IMR-90 (cell line): ENCODE data around the gene COA4. TPM values are rescaled to one million over a fixed set of nuclear protein-coding genes. Genes with fewer than 3 reads are reported as not detected.

Source experiments
- ATAC-seq: fragments of 200-7000 bp; cut with Tn5 transposase; 2 replicates; pipeline ENCODE4 v1.9.1; 2020; ENCODE audit warnings: low read depth, mild to moderate bottlenecking, moderate library complexity
- BruUV-seq: library from RNA; stranded (reverse); fragments of 400-500 nt; replicated peaks from 2 replicates; lab custom pipeline; 2021; lab: Mats Ljungman, UMichigan
- CTCF ChIA-PET: fragments of 300-600 bp; formaldehyde crosslinking; extraction: SDS; loops from one replicate; lab custom pipeline; 2021; ENCODE audit warnings: antibody characterized with exemption; lab: Yijun Ruan, JAX
- POLR2A ChIA-PET: fragments of 300-600 bp; sonication (Branson Sonifier 250); formaldehyde crosslinking; loops from one replicate; lab custom pipeline; 2022; ENCODE audit warnings: antibody characterized with exemption; ENCODE audit not compliant: unreplicated experiment; lab: Charles Lee
- DNase-seq: peaks from one replicate; pipeline ENCODE4 v3.0.0; 2013
- H2AFZ ChIP-seq: replicated peaks from 2 replicates; pipeline ENCODE3; 2013; ENCODE audit warnings: low read length, mild to moderate bottlenecking; ENCODE audit not compliant: poor library complexity
- H2AK5ac ChIP-seq: 2 replicates; pipeline ENCODE4 v1.6.1; 2013; ENCODE audit warnings: low read depth, low read length, inconsistent platforms
- H2AK9ac ChIP-seq: replicated peaks from 2 replicates; pipeline ENCODE3; 2013; ENCODE audit warnings: mild to moderate bottlenecking, low read depth, low read length, moderate library complexity; ENCODE audit not compliant: poor library complexity
- H2BK120ac ChIP-seq: 2 replicates; pipeline ENCODE4 v1.6.1; 2013; ENCODE audit warnings: low read depth, low read length, inconsistent platforms
- H2BK15ac ChIP-seq: 3 replicates; pipeline ENCODE4 v1.6.1; 2013; ENCODE audit warnings: low read depth, low read length, inconsistent platforms
- H2BK20ac ChIP-seq: 2 replicates; pipeline ENCODE4 v1.6.1; 2013; ENCODE audit warnings: low read depth, mild to moderate bottlenecking, inconsistent platforms, low read length, moderate library complexity
- H2BK5ac ChIP-seq: 2 replicates; pipeline ENCODE4 v1.6.1; 2013; ENCODE audit warnings: mild to moderate bottlenecking, low read depth, low read length, inconsistent platforms; ENCODE audit not compliant: poor library complexity, severe bottlenecking
- H3K14ac ChIP-seq: replicated peaks from 2 replicates; pipeline ENCODE4 v1.6.1; 2013; ENCODE audit warnings: low read depth, low read length, inconsistent platforms
- H3K18ac ChIP-seq: 2 replicates; pipeline ENCODE4 v1.6.1; 2013; ENCODE audit warnings: low read depth, low read length, control low read depth
- H3K23ac ChIP-seq: 2 replicates; pipeline ENCODE4 v1.6.1; 2013; ENCODE audit warnings: low read depth, low read length, inconsistent platforms
- H3K27ac ChIP-seq: 2 replicates; pipeline ENCODE4 v1.5.1; 2013; ENCODE audit warnings: mild to moderate bottlenecking, control low read depth, low read length; ENCODE audit not compliant: insufficient read depth
- H3K27me3 ChIP-seq: 2 replicates; pipeline ENCODE4 v1.6.1; 2013; ENCODE audit warnings: low read length; ENCODE audit not compliant: control insufficient read depth, insufficient read depth
- H3K36me3 ChIP-seq: 2 replicates; pipeline ENCODE4 v1.6.1; 2013; ENCODE audit warnings: low read length, mixed read lengths; ENCODE audit not compliant: control insufficient read depth, insufficient read depth
- H3K4ac ChIP-seq: 2 replicates; pipeline ENCODE4 v1.6.1; 2013; ENCODE audit warnings: low read depth, low read length, inconsistent platforms
- H3K4me1 ChIP-seq: 2 replicates; pipeline ENCODE4 v1.6.1; 2013; ENCODE audit warnings: low read length, mixed read lengths; ENCODE audit not compliant: control insufficient read depth, insufficient read depth
- H3K4me2 ChIP-seq: 2 replicates; pipeline ENCODE4 v1.6.1; 2013; ENCODE audit warnings: low read depth, mild to moderate bottlenecking, control low read depth, low read length, moderate library complexity
- H3K4me3 ChIP-seq: 2 replicates; pipeline ENCODE4 v1.5.1; 2013; ENCODE audit warnings: low read depth, mild to moderate bottlenecking, control low read depth, low read length, moderate library complexity; ENCODE audit not compliant: insufficient read depth
- H3K56ac ChIP-seq: 2 replicates; pipeline ENCODE4 v1.6.1; 2013; ENCODE audit warnings: low read length, inconsistent platforms; ENCODE audit not compliant: insufficient read depth; ENCODE audit errors: extremely low read depth
- H3K79me1 ChIP-seq, 2 experiments: 2 replicates each; pipeline ENCODE4 v1.6.1; 2013; ENCODE audit warnings: low read length in 2 of 2, inconsistent platforms in 1 of 2, low read depth in 1 of 2
- H3K9ac ChIP-seq: 2 replicates; pipeline ENCODE4 v1.6.1; 2013; ENCODE audit warnings: low read depth, low read length, control low read depth
- H3K9me1 ChIP-seq: 2 replicates; pipeline ENCODE4 v1.6.1; 2013; ENCODE audit warnings: low read length, inconsistent platforms; ENCODE audit not compliant: insufficient read depth
- H3K9me3 ChIP-seq: 2 replicates; pipeline ENCODE4 v1.6.1; 2013; ENCODE audit warnings: low read length; ENCODE audit not compliant: control insufficient read depth, insufficient read depth
- H4K20me1 ChIP-seq: 2 replicates; pipeline ENCODE4 v1.6.1; 2013; ENCODE audit warnings: low read length, inconsistent platforms; ENCODE audit not compliant: insufficient read depth
- H4K5ac ChIP-seq: 2 replicates; pipeline ENCODE4 v1.6.1; 2013; ENCODE audit warnings: mild to moderate bottlenecking, low read depth, low read length, control low read depth
- H4K8ac ChIP-seq, 2 experiments: 2 replicates each; pipeline ENCODE4 v1.6.1; 2013; ENCODE audit warnings: low read depth in 2 of 2, low read length in 2 of 2, control low read depth in 1 of 2, inconsistent platforms in 1 of 2
- H4K91ac ChIP-seq: 2 replicates; pipeline ENCODE4 v1.6.1; 2013; ENCODE audit warnings: low read depth, low read length, inconsistent platforms; ENCODE audit not compliant: insufficient read depth
- CEBPB ChIP-seq: IDR thresholded peaks from 2 replicates; pipeline ENCODE4 v1.6.1; 2012; ENCODE audit warnings: low read depth, low read length, improper control_type of control experiment
- MAFK ChIP-seq: IDR thresholded peaks from 2 replicates; pipeline ENCODE4 v1.6.1; 2012; ENCODE audit warnings: low read depth, low read length, improper control_type of control experiment
- MAZ ChIP-seq: IDR thresholded peaks from 2 replicates; pipeline ENCODE4 v1.6.1; 2012; ENCODE audit warnings: low read depth, mild to moderate bottlenecking, low read length, improper control_type of control experiment, moderate library complexity, borderline replicate concordance
- NFE2L2 ChIP-seq: fragments of 150-350 bp; IDR thresholded peaks from 2 replicates; pipeline ENCODE4 v1.6.1; 2016; ENCODE audit warnings: low read depth, mild to moderate bottlenecking, low read length
- POLR2A ChIP-seq: IDR thresholded peaks from 2 replicates; pipeline ENCODE4 v1.6.1; 2012; ENCODE audit warnings: mild to moderate bottlenecking, low read depth, low read length
- RAD21 ChIP-seq: IDR thresholded peaks from 2 replicates; pipeline ENCODE4 v1.6.1; 2012; ENCODE audit warnings: low read length, improper control_type of control experiment
- RCOR1 ChIP-seq: IDR thresholded peaks from 2 replicates; pipeline ENCODE4 v1.6.1; 2012; ENCODE audit warnings: mild to moderate bottlenecking, low read length, improper control_type of control experiment; ENCODE audit not compliant: insufficient replicate concordance
- WGBS, 2 experiments: methylation state at CpG; one replicate each; pipeline versions ENCODE4 v1.1.5 to v1.1.7; 2013; ENCODE audit warnings: missing lambda C conversion rate in 2 of 2; ENCODE audit not compliant: insufficient read length in 1 of 2; ENCODE audit errors: extremely low coverage in 2 of 2; 5-methylcytosine and 5-hydroxymethylcytosine counted together
- dilution Hi-C: fragments of 300-500 bp; cut with HindIII; formaldehyde crosslinking; loops from one replicate; pipeline ENCODE4 v1.14.3; 2018; ENCODE audit warnings: low sequenced_read_pairs; ENCODE audit not compliant: unreplicated experiment
- in situ Hi-C: fragments of 300-500 bp; cut with MboI; formaldehyde crosslinking; loops from 3 replicates; pipeline ENCODE4 v1.14.3; 2019; ENCODE audit warnings: low sequenced_read_pairs, inconsistent platforms, mixed read lengths
- intact Hi-C: fragments of 100-400 bp; cut with micrococcal nuclease; formaldehyde crosslinking; loops from 2 replicates; pipeline ENCODE4 v1.10.0; 2022
- polyA plus RNA-seq, 3 experiments: library from polyadenylated mRNA; depleted of rRNA; stranded (reverse); fragments of >200 nt; gene quantifications; 2 replicates each; pipeline ENCODE4 v1.2.3, GENCODE V29; 2012; ENCODE audit warnings: low replicate concordance in 1 of 3
- total RNA-seq: library from RNA; depleted of rRNA; stranded (reverse); fragments of >200 nt; gene quantifications from 2 replicates; pipeline ENCODE4 v1.2.3, GENCODE V29; 2012

The COA4 gene
- total and polyA plus RNA-seq, 2 of the 4 experiments (the other 2 are of a cell fraction): 78.0 to 97.4 TPM

DNA sequence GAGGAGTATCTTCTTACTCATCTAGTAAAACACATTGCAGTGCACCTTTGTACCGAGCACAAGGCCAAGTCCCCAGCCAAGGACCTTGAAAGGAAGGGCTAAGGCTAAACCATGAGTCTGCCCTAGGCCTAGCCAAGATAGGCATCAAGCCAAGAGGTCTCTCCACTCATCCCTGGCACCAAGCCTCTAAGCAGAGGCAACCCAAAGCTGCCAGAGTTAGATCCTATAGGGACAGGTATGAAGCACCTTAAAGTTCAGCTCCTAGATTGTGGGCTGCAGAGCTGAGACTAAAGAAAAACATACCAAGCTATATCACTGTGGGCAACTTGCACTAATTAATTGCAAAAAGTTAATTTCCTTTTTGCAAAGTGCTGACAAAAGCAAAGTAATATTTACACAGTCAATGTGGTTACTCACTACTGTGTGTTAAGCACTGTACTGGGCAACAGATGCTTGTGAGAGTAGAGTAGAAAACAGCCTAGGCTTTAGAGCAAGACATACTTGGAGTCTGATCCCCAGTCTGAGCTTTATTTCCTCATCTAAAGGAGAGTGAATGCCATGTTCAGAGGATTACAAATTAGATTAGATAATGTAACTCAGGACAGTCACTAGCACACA, 7.2 kb downstream of the COA4 start:
- H2BK15ac ChIP-seq: no peak overlapping the region
- no peak overlapping the region for H2AK5ac ChIP-seq
- H2BK120ac ChIP-seq: no peak overlapping the region
- H2AK9ac ChIP-seq: no peak overlapping the region
- in situ Hi-C loops (no loop called here), intact Hi-C loops (no loop called here), dilution Hi-C loops (no loop called here)
- H3K9me1 ChIP-seq: peaks cover 8% of the 10 kb centered on the region
- ChIA-PET POLR2A (no interaction called here), CTCF (interaction anchor here (0.6 kb wide), 2 partner anchors 31 to 44 kb away, joined by 3 read pairs; no protein-coding TSS in a partner anchor)
- no CpG with 5 or more reads among the region's 1 CpG for WGBS, 2 experiments
- no peak overlapping the region for H3K4me2 ChIP-seq
- peaks cover 9% of the 10 kb centered on the region; the same call in 1 of the 2 replicates for H4K20me1 ChIP-seq
- no peak overlapping the region for H2BK5ac ChIP-seq
- peaks cover 15% of the 10 kb centered on the region for H3K36me3 ChIP-seq
- no peak overlapping the region for H3K4me3 ChIP-seq
- H4K8ac ChIP-seq: no peak overlapping the region
- DNase-seq (peak; percentile 6), ATAC-seq (no peak)
- H2BK20ac ChIP-seq: no peak overlapping the region
- H3K79me1 ChIP-seq: peaks cover 3 to 29% of the 10 kb centered on the region in 2 experiments
- H3K14ac ChIP-seq: no peak overlapping the region
- H3K23ac ChIP-seq: 0 out of 2 replicates have a peak overlapping the region, but pooled peaks have one; percentile 50
- no peak overlapping the region for H3K9ac ChIP-seq
- no peak overlapping the region for H2AFZ ChIP-seq
- no peak overlapping the region for H3K18ac ChIP-seq
- H4K5ac ChIP-seq: no peak overlapping the region
- no TSS peak for BruUV-seq
- TF ChIP-seq MAFK (0 out of 2 replicates have a peak, but pooled peaks have one; percentile 16), CEBPB (no peak), NFE2L2 (no peak), RCOR1 (no peak), MAZ (no peak), RAD21 (no peak), POLR2A (no peak)
- no peak overlapping the region for H4K91ac ChIP-seq
- H3K27ac ChIP-seq: no peak overlapping the region
- no peak overlapping the region for H3K56ac ChIP-seq
- H3K4ac ChIP-seq: no peak overlapping the region
- H3K9me3 ChIP-seq: no peaks in the 10 kb centered on the region
- peaks cover 5% of the 10 kb centered on the region for H3K4me1 ChIP-seq
- H3K27me3 ChIP-seq: no peaks in the 10 kb centered on the region
